ENCODE measurements around the gene SMTNL1. TPM values are rescaled to one million over a fixed set of nuclear protein-coding genes. Genes with fewer than 3 reads are reported as not detected.

SMTNL1 gene
- total and polyA plus RNA-seq, 9 of the 15 experiments (the other 6 are each of a cell fraction or from before 2014, with no cell fraction given), result not detected

DNA sequence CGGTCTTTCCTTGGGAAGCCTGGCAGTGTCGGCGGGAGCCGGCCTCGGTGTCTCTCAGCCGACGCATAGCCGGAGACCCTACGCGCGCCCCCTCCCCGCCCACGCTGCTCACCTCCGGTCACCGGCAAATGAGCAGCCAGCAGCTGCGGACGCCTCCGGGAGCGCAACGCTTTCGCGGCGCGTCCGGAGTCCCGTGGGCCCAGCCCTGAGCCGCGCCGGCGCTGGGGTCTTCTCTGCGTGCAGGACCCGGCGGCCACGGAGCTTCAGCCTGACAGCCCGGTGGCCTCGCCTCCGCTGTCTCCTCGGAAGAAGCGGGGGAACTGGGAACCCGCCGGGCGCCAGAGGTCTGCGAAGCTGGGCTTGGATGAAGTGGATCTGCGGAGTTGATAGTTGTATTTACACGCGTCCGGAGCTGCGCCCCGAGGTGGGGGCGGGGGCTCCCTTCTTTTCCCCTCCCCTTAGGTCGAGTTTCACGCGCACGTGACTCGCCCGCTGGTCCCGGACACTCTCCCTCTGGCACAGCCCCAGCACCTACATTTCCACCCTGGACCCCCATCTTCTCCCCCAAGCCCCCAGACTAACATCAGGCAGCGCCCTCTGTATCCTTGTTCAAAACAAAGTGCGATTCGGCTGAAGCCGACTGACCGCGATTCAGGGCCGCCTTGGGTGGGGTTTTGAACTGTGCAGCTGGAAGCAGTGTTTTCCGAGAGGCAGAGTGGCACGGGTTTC lies 21.9 kb upstream of the SMTNL1 start, which contains the start of gene SLC43A1 (continued):
- TF ChIP-seq PATZ1 (CRISPR knock-in tag; IDR thresholded peaks at IDR 0.05; ENCODE audit: borderline replicate concordance) (no peak), FOXJ2 (tag; IDR thresholded peaks at IDR 0.05) (no peak), ZNF224 (CRISPR knock-in tag; IDR thresholded peaks at IDR 0.05) (no peak), NONO (IDR thresholded peaks at IDR 0.05; ENCODE audit: low read depth in 2 of 2, low read length in 1 of 2) (peak in 1 of 2 experiments; percentile 24; a peak in 1 of 4 replicates), REST (IDR thresholded peaks at IDR 0.05; ENCODE audit: borderline replicate concordance) (peak; percentile 36), REST (CRISPR knock-in tag; IDR thresholded peaks at IDR 0.05; ENCODE audit: low read depth) (no peak), RB1 (IDR thresholded peaks at IDR 0.05; ENCODE audit: low read depth) (0 out of 2 replicates have a peak, but pooled peaks have one; percentile 10), BCL6 (CRISPR knock-in tag; IDR thresholded peaks at IDR 0.05) (no peak), PREB (CRISPR knock-in tag; IDR thresholded peaks at IDR 0.05) (no peak), FOXJ3 (CRISPR knock-in tag; IDR thresholded peaks at IDR 0.05) (no peak), TCF7L2 (IDR thresholded peaks at IDR 0.05; ENCODE audit: low read depth, low read length) (no peak), HNRNPK (IDR thresholded peaks at IDR 0.05; ENCODE audit: low read depth, low read length, poor library complexity, severe bottlenecking) (no peak)
- TF ChIP-seq, protein P1, sequence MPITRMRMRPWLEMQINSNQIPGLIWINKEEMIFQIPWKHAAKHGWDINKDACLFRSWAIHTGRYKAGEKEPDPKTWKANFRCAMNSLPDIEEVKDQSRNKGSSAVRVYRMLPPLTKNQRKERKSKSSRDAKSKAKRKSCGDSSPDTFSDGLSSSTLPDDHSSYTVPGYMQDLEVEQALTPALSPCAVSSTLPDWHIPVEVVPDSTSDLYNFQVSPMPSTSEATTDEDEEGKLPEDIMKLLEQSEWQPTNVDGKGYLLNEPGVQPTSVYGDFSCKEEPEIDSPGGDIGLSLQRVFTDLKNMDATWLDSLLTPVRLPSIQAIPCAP (CRISPR knock-in tag; IDR thresholded peaks at IDR 0.05; ENCODE audit: borderline replicate concordance), result no peak

Measured in K562 (cell line).